Endothelial cell of umbilical vein (primary cell): Measurements from ENCODE around the gene RDH14. TPM values are rescaled to one million over a fixed set of nuclear protein-coding genes. Genes with fewer than 3 reads are reported as not detected.

Experiments
- BruUV-seq: library from RNA; stranded (reverse); fragments of 400-500 nt; replicated peaks from 2 replicates; lab custom pipeline; 2021; lab: Mats Ljungman, UMichigan
- CTCF ChIA-PET: fragments of 300-600, 350-600 bp; sonication (Branson Sonifier 250); formaldehyde crosslinking; loops from one replicate; lab custom pipeline; 2021; ENCODE audit warnings: antibody characterized with exemption, inconsistent platforms; lab: Charles Lee
- POLR2A ChIA-PET: fragments of 300-600, 350-600 bp; sonication (Branson Sonifier 250); formaldehyde crosslinking; loops from one replicate; lab custom pipeline; 2021; ENCODE audit warnings: antibody characterized with exemption, inconsistent platforms; lab: Charles Lee
- DNase-seq: peaks from one replicate; pipeline ENCODE4 v3.0.0-alpha.2; 2011; ENCODE audit warnings: low read depth, low spot score
- FAIRE-seq: peaks from 2 replicates; lab custom pipeline; 2011; peaks lifted over from hg19 to GRCh38; lab: Jason Lieb, UNC
- H2AFZ ChIP-seq: 2 replicates; pipeline ENCODE4 v1.6.0; 2012; ENCODE audit warnings: low read depth, low read length, control low read depth, inconsistent platforms
- H3K27ac ChIP-seq: 2 replicates; pipeline ENCODE4 v1.5.1; 2011; ENCODE audit warnings: low read depth, mild to moderate bottlenecking, control low read depth, low read length, moderate library complexity; ENCODE audit not compliant: insufficient read depth
- H3K27me3 ChIP-seq, 2 experiments: 2 replicates each; pipeline versions ENCODE4 v1.6.0 to v1.6.1; 2011; ENCODE audit warnings: low read length in 2 of 2, mixed read lengths in 1 of 2; ENCODE audit not compliant: control insufficient read depth in 2 of 2, insufficient read depth in 2 of 2
- H3K36me3 ChIP-seq, 2 experiments: 2 replicates in 1 of 2; 3 replicates in 1 of 2; pipeline ENCODE4 v1.5.1; 2011; ENCODE audit warnings: low read length in 2 of 2, mild to moderate bottlenecking in 1 of 2, moderate library complexity in 1 of 2; ENCODE audit not compliant: control insufficient read depth in 2 of 2, insufficient read depth in 2 of 2; ENCODE audit errors: extremely low read depth in 1 of 2
- H3K4me1 ChIP-seq: 3 replicates; pipeline ENCODE4 v1.5.1; 2011; ENCODE audit warnings: mild to moderate bottlenecking, low read length; ENCODE audit not compliant: control insufficient read depth, insufficient read depth; ENCODE audit errors: extremely low read depth
- H3K4me2 ChIP-seq: 2 replicates; pipeline ENCODE4 v1.6.1; 2011; ENCODE audit warnings: low read length, control low read depth, mixed read lengths; ENCODE audit not compliant: insufficient read depth
- H3K4me3 ChIP-seq, 3 experiments: fragments of 200-600 bp in 1 of 3; sonication (generic), shearing (Covaris generic) in 1 of 3; replicated peaks in 1 of 3; 2 replicates each; pipeline ENCODE4 v1.5.1; 2011 to 2016; ENCODE audit warnings: control low read depth in 3 of 3, low read length in 3 of 3, mild to moderate bottlenecking in 2 of 3, inconsistent platforms in 1 of 3, low read depth in 1 of 3, moderate library complexity in 1 of 3; ENCODE audit not compliant: insufficient read depth in 1 of 3
- H3K79me2 ChIP-seq: 2 replicates; pipeline ENCODE4 v1.6.0; 2012; ENCODE audit warnings: low read length, inconsistent platforms; ENCODE audit not compliant: control insufficient read depth, insufficient read depth
- H3K9ac ChIP-seq: replicated peaks from 2 replicates; pipeline ENCODE3; 2011; ENCODE audit warnings: low read length, control low read depth; ENCODE audit not compliant: insufficient read depth; ENCODE audit errors: extremely low read depth
- H3K9me1 ChIP-seq: replicated peaks from 3 replicates; pipeline ENCODE4 v1.6.0; 2011; ENCODE audit warnings: mild to moderate bottlenecking, low read length; ENCODE audit not compliant: control insufficient read depth, insufficient read depth; ENCODE audit errors: extremely low read depth
- H3K9me3 ChIP-seq: replicated peaks from 2 replicates; pipeline ENCODE4 v1.5.1; 2012; ENCODE audit warnings: low read length, inconsistent platforms; ENCODE audit not compliant: control insufficient read depth, insufficient read depth
- H4K20me1 ChIP-seq: replicated peaks from 2 replicates; pipeline ENCODE3; 2011; ENCODE audit warnings: mild to moderate bottlenecking, low read length; ENCODE audit not compliant: control insufficient read depth, insufficient read depth; ENCODE audit errors: extremely low read depth
- CTCF ChIP-seq, 2 donors: IDR thresholded peaks; 1 replicate in 1 of 2; 2 replicates in 1 of 2; pipeline ENCODE4 v1.5.1; 2011; ENCODE audit warnings: low read length in 2 of 2, mild to moderate bottlenecking in 2 of 2, moderate library complexity in 2 of 2, control low read depth in 1 of 2, inconsistent platforms in 1 of 2, low read depth in 1 of 2; ENCODE audit not compliant: insufficient read depth in 1 of 2; ENCODE audit errors: extremely low read depth in 1 of 2
- EZH2 ChIP-seq: IDR thresholded peaks from 2 replicates; pipeline ENCODE4 v1.6.1; 2012; ENCODE audit warnings: borderline replicate concordance, low read depth, mild to moderate bottlenecking, moderate library complexity, low read length, inconsistent platforms; ENCODE audit not compliant: severe bottlenecking
- FOS ChIP-seq: IDR thresholded peaks from 2 replicates; pipeline ENCODE4 v1.6.1; 2011; ENCODE audit warnings: mild to moderate bottlenecking, low read length, moderate library complexity, borderline replicate concordance; ENCODE audit not compliant: insufficient read depth
- GATA2 ChIP-seq: IDR thresholded peaks from 2 replicates; pipeline ENCODE4 v1.7.0; 2011; ENCODE audit warnings: low read depth, mild to moderate bottlenecking, moderate library complexity, mixed read lengths, low read length; ENCODE audit not compliant: insufficient read length, insufficient read depth
- JUN ChIP-seq: IDR thresholded peaks from 2 replicates; pipeline ENCODE4 v1.6.1; 2011; ENCODE audit warnings: borderline replicate concordance, low read depth; ENCODE audit not compliant: insufficient read length, insufficient read depth
- MYC ChIP-seq: IDR thresholded peaks from one replicate; pipeline ENCODE4 v1.6.1; 2011; ENCODE audit warnings: mild to moderate bottlenecking, low read depth, low read length
- POLR2A ChIP-seq: IDR thresholded peaks from 2 replicates; pipeline ENCODE4 v1.6.1; 2012; ENCODE audit warnings: low read depth, mild to moderate bottlenecking, control low read depth, low read length
- POLR2AphosphoS5 ChIP-seq: IDR thresholded peaks from 2 replicates; pipeline ENCODE4 v1.6.1; 2012; ENCODE audit warnings: low read depth, mild to moderate bottlenecking, control low read depth, low read length, moderate library complexity; ENCODE audit not compliant: insufficient read depth
- dilution Hi-C: fragments of 300-500 bp; cut with MboI; formaldehyde crosslinking; loops from one replicate; pipeline ENCODE4 v1.15.0; 2019; ENCODE audit warnings: low sequenced_read_pairs; ENCODE audit not compliant: extremely low pct_ligation_motif_present
- intact Hi-C: fragments of 100-400 bp; cut with micrococcal nuclease; formaldehyde crosslinking; loops from one replicate; pipeline ENCODE4 v1.10.0; 2022
- polyA plus RNA-seq, 4 experiments: library from polyadenylated mRNA; depleted of rRNA in 3 of 4; stranded (reverse) in 3 of 4; unstranded in 1 of 4; fragments of >200 nt; gene quantifications; 2 replicates each; pipeline versions ENCODE4 v1.2.1 to v1.2.3, GENCODE V29; 2011 to 2012; ENCODE audit warnings: missing spikeins in 1 of 4
- total RNA-seq: library from RNA; stranded (reverse); gene quantifications from 2 replicates; pipeline ENCODE4 v1.2.3, GENCODE V29; 2021
- TF ChIP-seq, protein P1 (sequence below): IDR thresholded peaks from 2 replicates; pipeline ENCODE4 v1.6.1; 2011; ENCODE audit not compliant: insufficient read depth, insufficient read length

Gene RDH14
- total and polyA plus RNA-seq, 2 donors (not counting 3 experiments of a cell fraction or from before 2014, with no cell fraction given): 8.8 to 12.4 TPM

GRCh38 chr2:18596993-18597392 lies 36.5 kb upstream of the RDH14 start:
- H3K4me1 ChIP-seq: peaks cover 10% of the 10 kb centered on the region
- H3K9me3 ChIP-seq: no peaks in the 10 kb centered on the region
- H2AFZ ChIP-seq: no peak overlapping the region
- dilution Hi-C loops: no loop called here
- TF ChIP-seq POLR2A (no peak), FOS (no peak), GATA2 (no peak), EZH2 (no peak), POLR2AphosphoS5 (no peak), CTCF (IDR thresholded peaks at IDR 0.05; ENCODE audit: extremely low read depth in 1 of 2, insufficient read depth in 1 of 2, low read depth in 1 of 2, low read length in 2 of 2) (no peak), JUN (no peak), MYC (no peak)
- TF ChIP-seq, protein P1, sequence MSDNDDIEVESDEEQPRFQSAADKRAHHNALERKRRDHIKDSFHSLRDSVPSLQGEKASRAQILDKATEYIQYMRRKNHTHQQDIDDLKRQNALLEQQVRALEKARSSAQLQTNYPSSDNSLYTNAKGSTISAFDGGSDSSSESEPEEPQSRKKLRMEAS: no peak
- no peak overlapping the region for H3K4me3 ChIP-seq
- H3K9me1 ChIP-seq: no peaks in the 10 kb centered on the region
- no peaks in the 10 kb centered on the region for H3K36me3 ChIP-seq
- intact Hi-C loops: no loop called here
- ChIA-PET POLR2A (no interaction called here), CTCF (no interaction called here)
- no peaks in the 10 kb centered on the region for H4K20me1 ChIP-seq
- DNase-seq (no peak), FAIRE-seq (no peak)
- no peak overlapping the region for H3K27ac ChIP-seq
- no peaks in the 10 kb centered on the region for H3K27me3 ChIP-seq
- H3K9ac ChIP-seq: no peak overlapping the region
- H3K4me2 ChIP-seq: no peak overlapping the region
- BruUV-seq: no TSS peak
- no peaks in the 10 kb centered on the region for H3K79me2 ChIP-seq
